Astrocyte of the cerebellum (primary cell): ENCODE data around the gene JAZF1.

Experiments used
- DNase-seq: peaks from one replicate; pipeline ENCODE4 v3.0.0-alpha.2; 2011; ENCODE audit warnings: low read depth
- H3K4me3 ChIP-seq: 2 replicates; pipeline ENCODE4 v1.5.1; 2011; ENCODE audit warnings: mild to moderate bottlenecking, low read depth, low read length, moderate library complexity
- CTCF ChIP-seq: IDR thresholded peaks from 2 replicates; pipeline ENCODE4 v1.5.1; 2012; ENCODE audit warnings: low read length, low read depth, moderate library complexity, mild to moderate bottlenecking; ENCODE audit errors: missing control alignments
- in situ Hi-C: cut with HindIII; loops from 2 replicates; pipeline ENCODE4 v1.10.0; 2017; ENCODE audit warnings: low sequenced_read_pairs

Gene JAZF1

GRCh38 chr7:28205506-28205905, 24.9 kb upstream of the JAZF1 start:
- in situ Hi-C loops, result no loop called here
- no peak for DNase-seq
- H3K4me3 ChIP-seq, result no peak overlapping the region
- TF ChIP-seq CTCF, result no peak

GRCh38 chr7:28203508-28204240, 23.1 kb upstream of the JAZF1 start:
- in situ Hi-C loops, result no loop called here
- no peak for DNase-seq

GRCh38 chr7:28202222-28202621, 21.6 kb upstream of the JAZF1 start:
- no peak for TF ChIP-seq CTCF
- DNase-seq, result no peak
- no peak overlapping the region for H3K4me3 ChIP-seq
- in situ Hi-C loops, result no loop called here

More at GRCh38 chr7:28203508-28204240, 23.1 kb upstream of the JAZF1 start:
- H3K4me3 ChIP-seq, result no peak overlapping the region
- TF ChIP-seq CTCF, result no peak

- DNase-seq, result no peak
- in situ Hi-C loops, result no loop called here
- no peak overlapping the region for H3K4me3 ChIP-seq
- no peak for TF ChIP-seq CTCF
Observed at GRCh38 chr7:28201131-28201530, 20.5 kb upstream of the JAZF1 start.

GRCh38 chr7:28200598-28200997, 20.0 kb upstream of the JAZF1 start:
- H3K4me3 ChIP-seq, result no peak overlapping the region
- DNase-seq, result no peak
- in situ Hi-C loops, result no loop called here
- no peak for TF ChIP-seq CTCF

- TF ChIP-seq CTCF, result no peak
- in situ Hi-C loops, result no loop called here
- H3K4me3 ChIP-seq, result no peak overlapping the region
- DNase-seq, result no peak
Observed at GRCh38 chr7:28199021-28199510, 18.5 kb upstream of the JAZF1 start.
